HG03565 (cell line): ENCODE results near the gene CLDN16.
A peak's percentile ranks its signal among the peaks of the same experiment; 100 is the strongest.

Source experiments
- ATAC-seq: cut with Tn5 transposase; IDR thresholded peaks from one replicate; pipeline ENCODE4 v1.9.1; 2021; ENCODE audit warnings: mild to moderate bottlenecking, moderate library complexity; ENCODE audit not compliant: unreplicated experiment

The CLDN16 gene, protein sequence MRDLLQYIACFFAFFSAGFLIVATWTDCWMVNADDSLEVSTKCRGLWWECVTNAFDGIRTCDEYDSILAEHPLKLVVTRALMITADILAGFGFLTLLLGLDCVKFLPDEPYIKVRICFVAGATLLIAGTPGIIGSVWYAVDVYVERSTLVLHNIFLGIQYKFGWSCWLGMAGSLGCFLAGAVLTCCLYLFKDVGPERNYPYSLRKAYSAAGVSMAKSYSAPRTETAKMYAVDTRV

DNA sequence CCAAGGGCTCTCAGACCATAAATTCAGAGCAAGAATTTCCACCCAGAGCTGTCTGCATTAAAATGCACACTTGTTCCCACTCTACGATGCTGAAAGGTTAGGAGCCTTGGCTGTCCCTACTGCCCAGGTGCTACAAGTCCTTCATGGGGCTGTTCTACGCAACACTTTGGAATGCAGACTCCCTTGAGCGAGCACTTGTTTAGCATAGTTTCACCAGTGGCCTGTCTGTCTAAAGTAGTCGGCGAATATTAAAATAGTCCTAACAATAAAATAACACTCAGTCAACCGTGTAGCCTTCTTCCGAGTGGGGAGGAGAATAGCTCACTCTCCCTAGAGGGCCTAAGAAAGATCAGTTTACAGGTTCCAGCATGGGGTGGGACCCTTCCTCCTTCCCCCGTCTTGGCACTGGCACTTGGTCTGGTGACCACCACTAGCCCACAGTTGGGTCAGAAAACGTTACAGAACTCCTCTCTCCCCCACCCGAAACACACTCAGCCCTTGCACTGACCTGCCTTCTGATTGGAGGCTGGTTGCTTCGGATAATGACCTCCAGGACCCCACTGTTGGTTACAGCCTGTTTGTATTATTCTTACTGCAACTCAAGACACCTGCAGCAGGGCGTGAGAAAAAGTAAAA, at the start of gene CLDN16:
TSS of gene CLDN16 (plus strand) at position 586 of the 636 bp plus-strand sequence. CDS start 167 bp downstream, outside the sequence.
- ATAC-seq = no peak

DNA sequence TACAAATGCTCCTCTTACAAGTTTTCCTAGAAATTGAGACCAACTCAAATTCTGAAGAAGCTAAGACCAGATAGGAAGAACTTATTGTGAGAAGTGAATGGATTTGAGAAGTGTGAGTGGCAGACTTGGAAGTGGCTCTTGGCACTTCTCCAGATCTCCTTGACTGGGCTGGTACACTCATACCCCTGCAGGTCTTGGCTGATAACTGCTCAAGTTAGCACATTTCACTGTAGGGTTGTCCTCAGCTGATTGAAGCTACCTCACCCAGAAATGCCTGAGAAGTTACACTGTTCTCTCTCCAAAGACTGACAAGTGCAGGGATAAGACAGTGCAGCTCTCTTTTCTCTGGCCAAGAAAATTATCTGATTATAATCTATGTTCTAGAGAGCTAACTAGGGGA, 49.2 kb upstream of the CLDN16 start:
- no peak for ATAC-seq

DNA sequence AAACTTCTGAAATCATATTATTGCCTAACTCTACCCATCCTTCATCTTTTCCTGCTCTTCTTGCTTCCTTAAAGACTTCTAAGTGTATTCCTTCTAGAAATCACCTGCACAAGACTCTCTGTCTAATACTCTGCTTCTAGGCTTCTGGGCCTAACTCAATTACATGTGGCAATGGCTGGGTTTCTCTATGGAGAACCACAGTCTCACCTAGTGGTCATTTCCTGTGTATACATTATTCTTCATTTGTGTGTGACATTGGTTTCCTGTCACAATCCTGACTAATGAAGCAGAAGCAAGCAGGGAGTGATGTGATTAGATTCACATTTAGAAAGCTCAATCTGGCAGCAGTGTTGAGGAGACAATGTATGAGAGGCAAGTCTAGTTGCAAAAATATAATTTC, 48.8 kb upstream of the CLDN16 start:
- ATAC-seq = peak; percentile 89

DNA sequence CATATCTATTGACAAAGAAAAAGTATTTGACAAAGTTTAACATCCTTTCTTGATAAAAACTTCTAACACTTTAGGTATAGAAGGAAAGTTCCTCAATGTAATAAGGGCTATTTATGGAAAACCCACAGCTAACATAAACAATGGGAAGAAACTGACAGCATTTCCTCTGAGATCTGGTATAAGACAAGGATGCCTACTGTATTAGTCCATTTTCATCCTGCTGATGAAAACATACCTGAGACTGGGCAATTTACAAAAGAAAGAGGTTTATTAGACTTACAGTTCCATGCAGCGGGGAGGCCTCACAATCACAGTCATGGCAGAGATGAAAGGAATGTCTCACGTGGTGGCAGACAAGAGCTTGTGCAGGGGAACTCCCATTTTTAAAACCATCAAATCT, 47.9 kb upstream of the CLDN16 start:
- ATAC-seq = no peak

DNA sequence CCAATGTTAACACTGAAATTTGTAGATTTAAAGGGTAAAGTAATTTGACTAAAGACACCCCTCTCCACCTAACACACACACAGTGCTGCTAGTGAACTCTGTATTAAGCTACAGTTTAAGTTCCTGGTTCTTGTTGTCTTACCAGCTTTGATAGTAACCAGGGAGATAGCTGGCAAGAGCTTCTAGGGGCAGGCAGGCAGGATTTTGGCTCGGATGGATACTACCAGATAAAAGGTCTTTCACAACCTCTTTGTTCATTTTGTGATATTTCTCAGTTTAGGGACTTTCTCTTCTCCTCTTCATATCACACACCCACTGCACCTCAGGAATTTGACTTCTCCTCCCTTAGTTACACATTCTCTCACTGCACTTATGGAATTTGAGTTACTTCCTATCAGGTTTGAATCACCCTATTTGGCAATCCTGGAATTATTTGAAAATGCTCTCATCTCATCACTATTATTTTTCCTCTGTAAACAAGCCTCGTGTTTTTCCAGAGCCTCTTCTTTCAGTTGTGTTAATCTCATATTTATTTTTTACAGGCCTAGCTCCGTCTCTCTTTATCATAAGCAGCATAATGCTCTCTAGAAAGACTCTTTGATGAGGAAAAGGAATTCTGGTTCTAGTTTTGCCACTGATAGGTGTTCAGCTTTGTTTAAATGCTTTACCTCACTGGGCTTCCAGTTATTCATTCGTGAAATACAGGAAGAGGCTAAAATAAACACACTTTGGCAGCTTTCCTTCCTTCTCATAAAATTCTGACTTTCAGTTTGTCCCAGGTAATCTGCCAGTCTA, 42.7 kb upstream of the CLDN16 start:
- no peak for ATAC-seq

DNA sequence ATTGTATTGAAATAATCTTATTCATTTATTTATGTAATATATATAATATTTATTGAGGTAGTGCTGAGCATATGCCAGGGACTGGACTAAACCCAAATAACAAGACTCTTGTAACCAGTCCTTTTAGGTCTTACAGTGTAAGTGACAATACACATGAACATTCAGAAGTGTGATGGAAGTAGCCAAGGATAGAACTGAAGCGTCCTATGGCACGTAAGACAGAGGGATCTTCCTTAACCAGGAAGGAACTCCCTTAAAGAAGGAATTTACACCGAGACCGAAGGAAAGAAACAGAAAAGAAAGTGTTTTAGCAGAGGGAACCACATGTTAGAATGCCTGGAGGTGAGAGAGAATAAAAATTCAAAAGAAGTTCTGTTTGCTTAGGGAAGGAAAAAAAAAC, 42.1 kb upstream of the CLDN16 start:
- no peak for ATAC-seq

DNA sequence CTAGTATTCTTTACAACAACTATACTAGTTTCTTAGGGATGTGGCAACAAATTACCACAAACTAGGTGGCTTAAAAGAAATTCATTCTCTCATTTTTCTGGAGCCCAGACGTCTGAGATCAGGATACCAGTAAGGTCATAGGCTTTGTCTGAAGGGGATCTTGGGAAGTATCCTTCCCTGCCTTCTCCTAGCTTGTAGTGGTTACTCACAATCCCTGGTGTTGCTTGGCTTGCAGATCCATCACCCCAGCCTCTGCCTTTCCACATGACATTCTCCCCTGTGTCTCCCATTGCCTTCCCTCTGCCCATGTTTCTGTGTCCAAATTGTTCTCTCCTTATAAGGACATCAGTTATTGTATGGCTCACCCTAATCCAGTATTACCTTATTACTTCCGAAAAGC, 41.4 kb upstream of the CLDN16 start:
- ATAC-seq = no peak

DNA sequence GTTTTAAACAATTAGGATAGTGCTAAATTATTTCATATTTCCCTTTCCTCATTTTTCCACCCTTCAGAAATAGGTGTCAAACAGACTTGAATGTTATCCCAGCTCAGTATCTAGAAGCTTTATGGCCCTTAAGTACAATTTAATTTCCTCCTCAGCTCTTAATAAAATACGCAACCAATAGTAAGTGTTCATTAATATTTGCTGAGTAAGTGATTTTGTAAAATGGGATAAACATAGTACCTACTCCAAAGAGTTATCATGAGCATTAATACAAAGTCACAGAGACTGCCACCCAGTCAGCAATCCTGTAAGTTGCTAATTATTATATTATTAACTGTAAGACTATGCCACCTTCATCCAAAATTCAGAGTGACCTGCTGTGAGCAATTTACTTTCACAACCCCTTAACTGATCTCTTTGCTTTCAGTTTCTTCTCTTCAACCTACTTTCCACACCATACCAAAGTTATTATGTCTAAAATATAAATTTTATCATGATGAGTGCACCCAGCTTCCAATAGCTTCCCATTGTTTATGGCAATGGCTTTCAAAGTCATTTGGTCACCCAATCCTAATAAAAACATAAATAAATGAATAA, 35.0 kb upstream of the CLDN16 start:
- ATAC-seq = no peak

DNA sequence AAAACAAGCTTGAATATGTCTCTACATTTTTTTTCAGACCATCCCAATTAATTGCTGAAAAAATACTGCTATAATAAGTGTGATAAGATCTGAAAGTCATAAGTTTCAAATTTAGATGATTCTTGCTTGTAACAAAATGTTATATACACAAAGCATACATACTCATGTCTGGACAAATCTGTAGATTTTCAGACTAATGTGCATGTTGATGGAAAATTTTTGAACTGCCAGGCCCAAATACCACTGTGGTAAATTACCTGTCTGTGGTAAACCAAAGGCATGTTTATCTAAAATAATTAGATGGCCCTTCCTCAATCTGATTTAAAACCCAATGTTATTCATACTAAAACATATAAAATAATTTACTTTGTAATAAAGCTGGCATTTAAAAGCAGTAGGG, 31.7 kb upstream of the CLDN16 start:
- no peak for ATAC-seq

DNA sequence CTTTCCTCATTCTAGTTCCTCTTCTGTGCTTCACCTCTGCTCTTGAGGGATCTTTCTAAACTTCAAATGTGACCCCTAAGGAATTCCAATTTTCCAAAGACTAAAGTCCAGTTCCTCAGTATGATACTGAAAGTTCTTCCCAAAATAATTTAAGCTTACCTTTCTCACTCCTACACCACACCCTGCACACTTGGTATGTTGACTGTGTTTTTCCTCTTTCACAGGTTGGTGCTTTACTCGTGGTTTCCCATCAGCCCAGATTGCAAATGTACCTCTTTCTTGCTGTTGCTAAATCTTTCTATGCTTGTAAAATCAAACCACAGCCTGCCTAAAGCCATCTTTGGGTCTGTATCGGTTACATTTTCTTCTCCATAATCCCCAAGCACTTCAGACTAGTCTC, 30.5 kb upstream of the CLDN16 start:
- ATAC-seq = no peak

DNA sequence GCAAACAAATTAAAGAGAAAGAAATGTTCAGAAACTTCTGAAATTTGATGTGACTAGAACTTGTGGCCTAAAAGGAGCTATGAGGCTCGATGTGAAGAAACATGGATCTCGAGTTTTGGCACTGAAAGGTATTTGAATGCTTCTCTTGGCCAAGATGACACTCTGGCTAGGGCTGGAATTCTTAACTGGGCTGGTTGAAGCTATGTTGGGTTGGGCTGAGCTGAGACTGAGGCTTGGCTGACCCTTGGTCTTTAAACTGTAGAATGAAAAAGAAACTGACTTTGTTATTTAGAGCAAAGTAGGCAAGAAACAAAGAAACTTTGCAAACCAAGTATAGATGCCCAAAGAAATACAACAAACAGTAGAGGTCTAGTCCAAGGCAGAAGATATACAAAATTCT, 28.1 kb upstream of the CLDN16 start:
- no peak for ATAC-seq

DNA sequence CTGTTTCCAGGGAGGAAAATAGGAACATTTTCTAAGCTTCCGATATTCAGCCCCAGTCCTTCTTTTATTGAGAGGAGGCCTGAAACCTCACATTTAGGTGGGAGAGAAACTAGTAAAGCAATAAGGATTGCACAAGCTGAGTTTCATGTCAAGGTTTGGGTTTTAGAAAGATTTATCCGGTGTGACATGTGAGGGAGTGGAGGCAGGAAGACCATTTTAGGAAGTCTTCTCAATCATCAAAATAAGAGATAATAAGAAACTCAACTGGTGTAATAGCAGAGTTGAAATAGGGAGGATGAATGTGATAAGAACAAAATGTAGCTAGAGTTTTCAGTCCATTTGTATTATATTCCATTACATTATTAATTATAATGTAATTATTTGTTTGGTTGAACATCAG, 27.7 kb upstream of the CLDN16 start:
- no peak for ATAC-seq

DNA sequence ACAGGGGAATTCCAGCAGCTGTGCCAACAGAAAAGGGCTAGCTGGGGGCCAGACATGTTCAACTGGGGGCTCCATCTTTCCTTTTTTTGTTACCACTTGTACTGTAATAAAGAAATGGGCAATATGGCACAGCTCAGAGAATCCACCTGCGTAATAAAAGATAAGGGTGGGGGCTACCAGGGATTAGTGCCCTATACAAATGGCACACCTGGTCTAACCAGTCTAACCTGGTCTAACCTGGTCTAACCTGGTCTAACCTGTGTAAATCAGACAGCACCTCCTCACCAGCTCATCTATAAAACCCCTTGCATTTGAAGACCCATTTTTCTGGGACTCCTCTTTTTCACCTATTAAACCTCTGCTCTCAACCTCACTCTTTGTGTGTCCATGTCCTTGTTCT, 26.2 kb upstream of the CLDN16 start:
- no peak for ATAC-seq

DNA sequence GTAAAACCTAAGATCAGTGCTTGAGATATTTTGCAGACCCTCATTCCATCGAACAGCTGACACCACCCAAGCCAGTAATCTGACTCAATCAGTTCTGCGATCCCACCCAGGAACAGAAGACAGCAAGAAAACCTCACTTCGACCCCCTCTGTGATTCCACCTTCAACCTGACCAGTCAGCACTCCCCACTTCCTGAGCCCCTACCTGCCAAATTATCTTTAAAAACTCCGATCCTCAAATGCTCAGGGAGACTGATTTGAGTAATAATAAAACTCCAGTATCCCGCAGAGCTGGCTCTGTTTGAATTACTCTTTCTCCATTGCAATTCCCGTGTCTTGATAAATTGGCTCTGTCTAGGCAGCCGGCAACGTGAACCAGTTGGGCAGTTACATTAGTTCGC, 25.7 kb upstream of the CLDN16 start:
- ATAC-seq = no peak

DNA sequence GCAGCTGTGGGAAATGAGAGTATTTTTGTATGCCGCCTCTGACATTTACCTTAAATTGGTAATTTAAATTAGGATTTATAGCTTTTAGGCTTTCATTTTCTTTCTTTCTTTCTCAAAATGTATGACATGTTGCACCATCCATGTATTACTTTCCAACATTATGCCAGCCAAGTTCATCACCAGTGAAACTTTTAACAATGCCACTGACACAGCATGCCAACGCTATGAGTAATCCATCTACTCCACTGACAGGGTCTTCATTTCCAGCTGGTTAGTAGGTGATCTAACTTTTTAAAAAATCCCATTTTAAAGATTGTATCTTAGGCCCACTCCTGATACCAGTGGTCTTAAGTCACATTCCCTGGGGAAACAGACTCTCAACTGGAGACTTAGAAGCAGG, 21.8 kb upstream of the CLDN16 start:
- ATAC-seq = no peak

DNA sequence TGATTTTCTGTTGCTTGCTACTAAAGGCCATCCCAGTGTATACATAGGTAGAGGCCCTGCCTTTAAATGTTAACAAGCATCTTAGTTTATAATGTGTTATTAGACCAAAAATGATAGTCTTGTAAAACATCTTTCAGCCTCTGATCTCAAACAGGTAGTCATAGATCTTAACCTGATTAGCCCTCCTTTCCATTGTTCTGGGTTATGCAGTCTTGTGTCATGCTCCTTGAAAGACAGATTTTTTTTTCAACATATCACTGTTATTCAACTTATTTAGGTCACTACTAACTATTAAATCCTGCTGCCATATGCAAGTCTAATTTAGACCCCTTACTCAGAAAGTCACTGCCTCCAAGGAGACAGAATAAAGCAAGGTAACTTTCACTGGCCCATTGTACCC, 19.1 kb upstream of the CLDN16 start:
- ATAC-seq = no peak

DNA sequence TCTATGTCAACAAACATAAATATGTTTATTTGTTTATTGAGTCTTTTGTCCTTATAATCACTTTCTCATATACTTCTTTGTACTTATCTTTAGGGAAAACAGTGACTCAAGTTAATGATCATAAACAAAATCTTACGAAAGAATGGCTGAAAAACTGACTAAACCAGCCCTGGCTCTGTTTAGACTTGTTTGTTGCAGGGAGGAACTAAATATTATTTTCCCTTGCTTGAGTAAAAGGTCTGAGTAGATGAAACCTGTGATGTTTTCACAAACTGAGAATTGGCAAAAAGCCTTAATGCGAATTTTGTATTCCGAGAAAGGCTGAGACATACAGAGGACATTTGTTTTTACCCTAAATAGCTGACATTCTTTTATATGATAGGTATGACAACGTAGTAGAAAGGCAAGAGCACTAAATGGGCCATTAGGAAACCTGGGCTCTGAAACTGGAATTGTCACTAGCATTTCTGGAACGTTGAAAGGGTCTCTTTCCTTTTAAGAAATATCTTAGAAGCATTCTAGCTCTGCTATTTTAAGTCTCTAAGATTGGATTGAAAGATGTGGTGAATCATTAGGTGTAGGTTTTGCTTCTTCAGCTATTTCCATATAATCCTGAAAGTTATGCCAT, 18.2 kb upstream of the CLDN16 start:
- ATAC-seq = no peak

DNA sequence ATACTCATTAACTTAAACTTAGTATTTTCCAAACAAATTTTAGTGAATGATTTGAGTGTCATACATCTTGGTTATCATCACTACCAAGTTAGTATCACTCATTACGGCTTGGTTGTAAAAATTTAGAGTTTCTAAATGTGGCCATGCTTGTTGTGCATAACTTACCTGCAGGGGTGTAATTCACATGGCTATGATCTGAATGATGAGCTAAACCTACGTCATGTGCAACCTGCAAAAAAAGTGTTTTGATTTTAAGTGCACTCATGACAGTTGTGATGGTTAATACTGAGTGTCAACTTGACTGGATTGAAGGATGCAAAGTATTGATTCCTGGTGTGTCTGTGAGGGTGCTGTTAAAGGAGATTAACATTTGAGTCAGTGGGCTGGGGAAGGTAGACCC, 17.6 kb upstream of the CLDN16 start:
- no peak for ATAC-seq

DNA sequence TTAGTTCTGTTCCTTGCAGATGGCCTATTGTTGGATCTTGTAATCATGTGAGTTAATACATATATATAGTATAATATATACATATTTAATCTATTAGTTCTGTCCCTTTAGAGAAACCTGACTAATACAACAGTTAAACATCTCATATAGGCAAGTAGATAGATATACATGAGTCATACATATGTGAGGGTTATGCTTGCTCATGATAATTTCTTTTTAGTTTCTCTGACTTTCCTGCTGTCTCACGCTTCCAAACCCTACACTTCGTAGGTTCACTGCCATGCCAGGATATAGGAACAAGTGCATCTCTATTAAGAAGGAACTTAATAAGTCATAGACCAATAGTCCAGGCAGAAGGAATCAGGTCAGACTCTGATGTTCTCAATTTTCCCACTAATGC, 16.8 kb upstream of the CLDN16 start:
- ATAC-seq = no peak

DNA sequence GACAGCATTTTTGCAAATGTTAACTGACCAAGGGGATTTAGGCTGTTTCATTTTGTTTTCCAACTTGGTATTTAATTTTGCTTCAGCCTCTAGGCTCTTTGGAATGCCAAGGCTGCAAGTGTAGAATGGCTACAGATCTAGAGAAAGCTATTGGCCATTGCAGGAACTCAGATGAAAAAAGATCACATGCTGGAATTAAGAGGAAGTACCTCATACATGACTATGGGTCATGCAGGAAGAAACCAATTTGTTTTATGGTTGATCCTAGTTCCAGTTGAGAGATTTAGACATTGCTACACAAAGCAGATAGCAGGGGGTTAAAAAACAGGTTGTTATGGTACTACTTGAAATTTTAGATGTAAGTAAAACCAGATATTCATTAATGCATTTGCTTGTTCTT, 12.7 kb upstream of the CLDN16 start:
- ATAC-seq = no peak

DNA sequence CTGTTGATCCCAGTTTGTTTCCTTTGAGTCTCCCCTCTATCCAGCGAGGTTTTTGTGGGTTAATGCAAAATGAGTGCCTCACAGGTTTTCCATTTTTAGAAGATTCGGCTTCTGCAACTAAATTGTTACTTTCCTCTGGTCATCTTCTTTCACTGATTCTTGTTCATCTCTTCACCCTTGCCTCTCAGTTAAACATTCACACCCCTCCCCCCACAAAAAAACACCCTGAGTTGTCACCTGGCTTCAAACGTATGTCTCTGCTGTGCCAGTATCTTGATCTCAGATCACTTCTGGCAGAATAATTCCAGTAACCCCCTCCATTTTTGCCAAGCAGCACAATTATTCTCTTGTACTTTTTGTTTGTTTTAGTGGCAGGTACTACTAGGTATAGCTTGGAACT, 12.3 kb upstream of the CLDN16 start:
- ATAC-seq = no peak
